C1 segment of cervical spinal cord (tissue), 14 donors: Measurements from ENCODE around the gene F12.
A peak's percentile ranks its signal among the peaks of the same experiment; 100 is the strongest.
"Not testable (repeated sequence)": the region's sequence is repeated elsewhere in the genome, so short reads cannot be mapped to it uniquely, and the experiment has no call there.

Experiments used
- DNase-seq, 14 donors: peaks; one replicate each; lab custom pipeline; 2025; lab: John Stamatoyannopoulos, UW

Gene F12

DNA sequence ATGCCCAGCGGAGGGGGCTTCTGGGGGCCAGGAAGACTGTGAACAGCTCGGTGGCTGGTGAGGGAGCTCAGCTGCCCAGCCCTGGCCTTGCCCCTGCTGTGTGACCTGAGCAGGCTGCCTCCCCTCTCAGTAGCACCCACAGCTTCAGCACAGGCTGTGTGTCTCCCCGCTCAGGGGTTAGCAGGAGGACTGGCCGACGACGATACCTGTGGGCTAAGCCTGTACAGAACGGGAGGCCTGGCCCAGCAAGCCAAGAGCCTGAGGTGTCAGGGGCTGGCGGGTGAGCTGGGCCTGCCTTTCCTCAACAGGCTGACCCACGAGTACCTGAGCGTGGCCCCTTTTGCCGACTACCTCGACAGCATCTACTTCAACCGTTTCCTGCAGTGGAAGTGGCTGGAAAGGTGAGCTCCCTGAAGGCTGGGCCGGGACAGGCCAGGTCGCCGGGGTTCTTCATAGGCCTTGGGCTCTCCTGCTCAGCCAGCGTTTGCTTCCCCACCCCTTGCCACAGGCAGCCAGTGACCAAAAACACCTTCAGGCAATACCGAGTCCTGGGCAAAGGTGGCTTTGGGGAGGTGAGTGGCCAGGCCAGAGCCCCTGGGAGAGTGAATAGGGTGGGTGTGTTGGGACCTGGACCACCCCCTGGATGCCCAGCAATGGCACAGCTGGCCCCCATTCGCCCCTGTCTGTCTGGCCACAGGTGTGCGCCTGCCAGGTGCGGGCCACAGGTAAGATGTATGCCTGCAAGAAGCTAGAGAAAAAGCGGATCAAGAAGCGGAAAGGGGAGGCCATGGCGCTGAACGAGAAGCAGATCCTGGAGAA lies 23.7 kb upstream of the F12 start:
- DNase-seq: no peak

DNA sequence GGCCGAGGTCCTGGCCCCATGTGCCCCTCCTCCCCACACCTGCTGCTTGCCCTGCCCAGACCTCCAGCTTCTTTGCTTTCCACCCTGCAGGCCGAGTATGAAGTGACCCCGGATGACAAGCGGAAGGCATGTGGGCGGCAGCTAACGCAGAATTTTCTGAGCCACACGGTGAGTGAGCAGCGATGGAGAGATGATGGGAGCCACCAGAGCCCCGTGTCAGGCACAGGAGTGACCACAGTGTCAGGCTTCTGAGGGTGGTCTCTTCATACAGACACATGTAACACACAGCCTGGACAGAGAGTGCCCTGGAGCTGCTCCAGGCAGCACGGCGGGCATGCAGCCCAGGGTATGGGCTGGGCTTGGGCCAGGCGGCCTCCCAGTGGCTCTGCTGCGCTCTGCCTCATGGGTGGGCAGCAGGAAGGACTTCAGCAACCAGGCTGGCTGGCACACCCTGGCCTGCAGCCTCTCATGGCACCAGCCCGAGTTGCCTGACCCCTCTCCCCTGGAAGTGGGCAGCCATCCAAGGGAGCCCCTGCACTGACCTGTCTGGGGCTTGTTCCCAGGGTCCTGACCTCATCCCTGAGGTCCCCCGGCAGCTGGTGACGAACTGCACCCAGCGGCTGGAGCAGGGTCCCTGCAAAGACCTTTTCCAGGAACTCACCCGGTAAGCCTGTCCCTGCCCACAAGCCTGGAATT lies 22.9 kb upstream of the F12 start:
- peak in 7 of 14 donors; percentile 25 to 61 (median 44) for DNase-seq

DNA sequence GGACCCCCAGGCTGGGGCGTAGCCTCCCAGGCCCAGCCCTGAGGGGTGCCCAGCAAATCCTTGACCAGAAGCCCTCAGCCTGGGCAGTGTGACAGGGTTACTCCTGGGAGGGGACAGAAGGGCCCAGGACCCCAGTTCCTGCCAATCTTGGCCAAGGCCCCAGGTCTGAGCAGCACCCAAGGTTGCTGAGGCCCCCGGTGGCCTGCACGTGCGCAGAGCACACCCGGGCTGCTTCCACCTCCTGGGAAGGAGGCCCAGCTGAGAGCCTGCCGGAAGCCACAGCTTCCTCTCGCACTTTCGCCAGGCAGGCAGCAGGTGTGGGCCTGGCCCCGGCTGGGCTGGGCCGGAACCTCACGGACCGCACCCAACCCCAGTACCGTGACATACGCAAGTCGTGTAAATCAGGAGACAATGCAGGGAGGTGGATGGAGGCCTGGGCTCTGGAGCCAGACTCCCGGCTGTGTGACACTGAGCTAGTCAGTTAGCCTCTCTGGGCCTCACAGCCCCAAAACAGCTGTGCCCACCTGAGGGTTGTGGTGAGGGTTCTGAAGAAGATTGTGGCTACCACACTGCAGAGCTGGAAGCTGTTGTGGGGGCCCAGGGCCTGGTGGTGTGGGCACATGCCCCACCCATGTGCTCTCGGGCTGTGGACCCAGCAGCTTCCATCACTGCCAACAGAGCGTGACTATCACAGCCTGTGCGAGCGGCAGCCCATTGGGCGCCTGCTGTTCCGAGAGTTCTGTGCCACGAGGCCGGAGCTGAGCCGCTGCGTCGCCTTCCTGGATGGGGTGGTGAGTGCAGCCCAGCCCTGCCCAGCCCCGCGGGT lies 22.2 kb upstream of the F12 start:
- DNase-seq: peak in 3 of 14 donors; percentile 42 to 62 (median 44)

DNA sequence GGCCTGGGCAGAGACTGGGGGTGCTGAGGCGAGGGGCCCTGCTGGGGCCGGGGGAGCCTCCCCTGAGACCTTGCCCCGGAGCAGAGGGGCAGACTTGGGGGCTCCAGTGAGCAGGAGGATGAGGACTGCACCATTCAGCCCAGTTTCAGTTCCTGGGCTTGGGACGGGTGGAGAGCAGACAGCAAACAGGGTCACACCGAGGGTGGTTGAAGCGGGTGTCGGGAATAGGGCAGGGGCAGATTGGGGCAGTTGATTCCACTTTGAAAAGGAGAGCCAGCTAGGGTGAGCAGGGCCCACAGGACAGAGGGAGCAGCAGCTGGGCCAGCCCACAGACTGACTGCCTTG lies 21.6 kb upstream of the F12 start:
- no peak for DNase-seq

DNA sequence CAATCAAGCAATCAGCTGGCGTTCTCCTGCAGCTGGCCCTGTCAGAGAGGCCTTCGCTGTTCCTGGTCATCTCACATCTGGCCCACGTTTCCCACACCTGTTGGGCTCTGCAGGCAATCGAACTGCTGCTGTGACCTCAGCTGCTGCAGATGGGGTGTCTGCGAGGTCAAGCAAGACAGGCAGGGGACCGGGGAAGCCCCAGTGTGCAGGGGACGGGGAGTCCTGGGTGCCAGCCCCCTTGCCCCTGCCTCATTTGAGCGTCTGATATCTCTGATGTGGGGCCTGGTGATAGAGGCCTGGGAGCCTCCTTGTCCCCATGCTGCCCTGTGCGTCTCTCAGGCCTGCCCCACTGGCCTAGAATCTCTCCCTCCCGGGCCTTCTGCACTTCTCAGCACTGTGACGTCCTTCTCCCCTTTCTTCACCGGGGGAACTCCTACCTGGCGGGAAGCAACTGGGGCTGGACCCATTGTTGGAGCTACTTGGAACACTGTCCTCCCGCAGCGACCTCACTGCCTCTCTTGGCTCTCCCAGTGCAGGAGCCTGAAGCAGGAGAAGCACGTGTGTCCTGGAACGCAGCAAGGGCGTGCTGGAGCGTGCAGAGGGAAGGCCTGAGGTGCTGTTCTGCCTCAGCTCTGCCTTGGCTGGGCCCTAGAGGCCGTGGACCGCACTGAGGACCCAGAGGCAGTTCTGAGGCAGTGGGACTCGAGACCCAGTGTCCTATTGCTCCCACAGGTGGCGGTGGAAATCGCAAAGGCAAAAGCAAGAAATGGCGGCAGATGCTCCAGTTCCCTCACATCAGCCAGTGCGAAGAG lies 21.0 kb upstream of the F12 start:
- DNase-seq: no peak

DNA sequence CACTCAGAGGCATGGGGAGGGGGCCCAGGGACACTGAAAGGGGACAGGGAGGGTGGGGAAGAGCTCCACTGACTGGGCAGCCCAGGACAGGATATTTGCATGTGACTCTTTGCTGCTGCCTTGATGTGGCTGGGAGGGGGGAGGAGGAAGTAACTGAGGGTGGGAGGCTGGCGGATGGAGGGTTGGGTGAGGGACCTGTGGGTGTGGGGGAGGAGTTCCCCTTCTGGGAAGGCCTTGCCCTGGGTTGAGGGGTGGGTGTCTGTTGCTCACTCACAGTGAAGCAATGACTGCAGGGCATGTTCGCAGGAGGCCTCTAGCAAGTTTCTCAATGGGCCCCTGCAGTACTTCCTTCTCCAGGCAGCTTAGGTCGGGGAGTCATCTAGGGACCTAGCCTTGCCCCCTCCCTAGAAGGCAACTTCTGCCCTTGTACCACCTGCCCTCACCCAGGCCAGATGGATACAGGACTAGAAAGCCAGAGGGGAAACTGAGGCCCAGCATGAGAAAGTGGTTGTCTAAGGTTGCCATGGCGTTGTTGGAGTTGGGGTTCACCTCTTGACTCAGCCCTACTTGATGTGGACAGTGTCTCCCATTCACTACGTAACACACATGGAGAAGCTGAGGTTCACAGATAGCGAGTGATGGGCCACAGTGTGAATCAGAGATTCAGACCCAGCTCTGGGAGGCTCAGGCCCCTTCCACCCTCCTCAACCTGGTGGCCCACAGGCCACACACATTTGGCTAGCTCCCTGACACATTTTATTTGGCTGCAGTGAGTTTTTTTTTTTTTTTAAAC lies 20.1 kb upstream of the F12 start:
- peak in 7 of 14 donors; percentile 25 to 69 (median 35) for DNase-seq

DNA sequence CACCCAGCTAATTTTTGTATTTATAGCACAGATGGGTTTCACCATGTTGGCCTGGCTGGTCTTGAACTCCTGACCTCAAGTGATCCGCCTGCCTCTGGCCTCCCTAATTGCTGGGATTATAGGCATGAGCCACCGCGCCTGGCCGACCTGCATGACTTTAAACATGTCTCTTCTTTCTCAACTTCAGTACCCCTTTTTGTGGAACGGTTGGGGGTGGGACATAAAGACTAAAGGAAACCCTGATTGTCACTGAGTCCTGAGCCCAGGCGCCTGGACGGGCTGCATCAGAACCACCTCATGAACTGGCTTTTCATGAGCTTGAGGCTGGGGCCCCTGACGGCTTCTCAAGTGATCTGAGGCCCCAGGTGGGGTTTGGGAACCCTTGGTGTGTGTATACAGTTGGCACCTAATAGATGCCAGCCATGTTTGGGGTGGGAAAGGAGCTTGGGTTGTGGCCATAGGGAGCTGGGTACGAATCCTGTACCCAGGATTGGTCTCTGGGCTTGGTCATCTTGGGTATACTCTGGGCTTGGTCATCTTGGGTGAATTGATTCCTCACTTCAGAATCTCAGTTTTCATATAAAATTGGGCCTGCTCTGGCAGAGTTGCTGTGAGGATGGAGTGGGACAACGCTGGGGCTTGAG lies 19.3 kb upstream of the F12 start:
- DNase-seq: no peak

DNA sequence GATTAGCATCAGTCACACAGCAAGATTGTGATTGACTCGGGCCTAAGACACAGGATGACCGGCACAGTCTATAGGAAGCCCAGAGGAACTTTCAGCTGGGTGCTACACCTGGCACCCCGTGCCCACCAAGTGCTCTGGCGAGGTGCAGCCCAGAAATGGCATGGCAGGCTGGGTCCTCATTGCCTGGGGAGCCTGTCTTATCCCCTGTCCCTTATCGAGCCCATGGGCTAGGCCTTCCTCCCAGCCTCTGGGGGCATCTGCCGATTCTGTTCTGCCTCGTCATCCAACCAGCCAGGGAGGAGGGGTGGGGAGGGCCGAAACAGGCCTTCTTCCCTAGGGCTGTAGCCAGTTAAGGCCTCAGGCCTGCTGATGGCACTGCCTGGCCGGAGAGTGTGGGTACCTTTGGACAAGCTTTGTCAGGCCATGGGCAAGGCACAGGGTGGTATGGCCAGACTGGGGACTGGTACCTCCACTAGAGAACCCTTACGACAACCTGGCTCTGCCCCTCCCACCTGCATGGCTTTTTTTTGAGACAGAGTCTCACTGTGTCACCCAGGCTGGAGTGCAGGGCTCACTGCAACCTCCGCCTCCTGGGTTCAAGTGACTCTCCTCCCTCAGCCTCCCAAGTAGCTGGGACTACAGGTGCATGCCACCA lies 18.7 kb upstream of the F12 start:
- DNase-seq: no peak

DNA sequence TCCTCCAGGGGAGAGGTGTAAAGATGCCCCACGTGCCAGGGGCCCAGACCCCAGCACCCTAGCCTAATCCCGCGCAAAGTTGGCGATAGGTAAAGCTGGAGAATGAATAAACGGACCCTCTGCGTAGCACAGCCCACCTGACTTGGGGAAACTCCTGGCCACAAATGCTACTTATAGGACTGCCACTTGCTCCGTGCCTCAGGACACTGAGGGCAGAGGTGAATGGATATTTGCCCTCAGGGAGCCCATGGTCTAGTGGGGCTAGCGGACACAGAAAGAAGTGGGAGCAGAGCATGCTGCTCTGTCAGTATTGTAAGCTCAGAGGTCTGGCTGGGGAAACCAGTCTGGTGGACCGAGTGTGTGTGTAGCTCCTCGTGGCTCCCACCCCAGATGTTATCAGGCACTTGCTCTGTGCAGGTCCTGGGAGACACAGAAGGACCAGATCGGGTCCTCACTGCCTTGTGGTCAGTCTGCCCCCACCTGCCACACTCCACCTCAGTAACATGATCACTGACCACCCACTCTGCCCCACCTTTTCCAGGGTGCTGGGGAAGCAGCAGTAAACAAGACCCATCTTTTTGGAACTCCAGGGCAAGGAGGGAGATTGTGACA lies 18.0 kb upstream of the F12 start:
- DNase-seq: peak in 1 of 14 donors; percentile 22

DNA sequence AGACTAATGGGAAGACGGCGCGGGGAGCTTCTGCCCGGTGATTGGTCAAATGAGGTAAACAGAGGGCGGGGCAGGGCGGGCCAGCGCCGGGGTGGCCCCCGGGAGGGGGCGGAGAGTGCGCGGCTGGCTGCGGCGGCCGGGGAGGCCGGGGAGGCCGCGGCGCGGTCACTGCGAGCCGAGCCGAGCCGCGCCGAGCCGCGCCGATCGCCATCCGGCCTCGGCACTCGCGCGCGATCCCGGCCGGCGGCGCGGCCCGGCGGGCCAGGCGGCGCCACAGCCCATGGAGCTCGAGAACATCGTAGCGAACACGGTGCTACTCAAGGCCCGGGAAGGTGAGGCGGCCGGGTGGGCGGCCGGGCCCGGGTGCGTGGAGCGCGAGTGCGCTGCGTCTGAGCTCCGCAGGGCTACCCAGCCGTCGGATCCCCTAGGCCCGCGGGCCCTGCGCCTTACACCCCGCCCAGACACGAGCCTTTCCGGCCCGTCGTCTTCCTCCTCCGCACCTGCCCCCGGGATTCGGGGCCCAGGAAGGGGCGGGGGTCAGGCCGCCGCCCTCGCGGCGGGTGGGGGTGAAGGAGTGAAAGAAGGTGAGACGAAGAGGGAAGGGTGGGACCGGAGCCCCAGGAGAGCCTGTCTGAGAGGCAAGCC lies 17.3 kb upstream of the F12 start, which contains the start of gene GRK6:
GRK6 (plus strand) TSS at position 111 of the 645 bp plus-strand sequence; CDS start at position 281, 170 bp downstream.
- peak in 1 of 14 donors; percentile 60 for DNase-seq

DNA sequence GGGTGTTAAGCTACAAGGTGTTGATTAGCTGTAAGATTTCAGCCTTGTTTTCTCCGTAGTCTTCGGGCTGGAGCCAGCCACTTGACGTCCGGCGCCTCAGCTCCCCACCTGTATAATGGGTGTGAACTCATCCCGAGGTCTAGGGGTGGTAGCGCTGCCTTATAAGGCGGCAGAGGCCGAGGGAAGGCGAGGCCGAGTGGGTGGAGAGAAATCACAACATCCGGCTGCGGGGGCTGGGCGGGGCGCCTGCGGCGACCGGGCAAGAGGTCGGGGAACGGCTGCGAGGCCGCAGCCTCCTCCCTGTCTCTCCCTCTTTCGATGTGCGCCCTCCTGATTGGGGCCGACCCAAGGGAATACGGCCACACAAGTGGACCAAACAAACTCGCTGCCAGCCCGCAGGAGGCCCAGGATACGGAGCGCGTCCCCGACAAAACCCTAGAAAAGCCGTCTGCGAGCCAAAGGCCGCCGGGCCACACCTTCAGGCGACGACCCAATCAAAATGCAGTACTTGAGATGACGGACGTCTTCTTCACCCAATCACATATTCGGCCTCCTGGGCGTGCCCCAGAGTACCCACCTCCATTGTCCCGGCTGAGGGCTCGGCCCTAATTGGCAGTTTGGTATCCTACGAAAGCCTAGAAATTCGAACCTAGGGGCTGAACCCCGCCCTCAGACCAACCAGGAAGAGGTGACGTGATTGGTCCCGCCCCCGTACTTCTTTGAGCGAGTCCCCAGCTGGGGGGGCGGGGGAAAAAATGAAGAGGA lies 16.6 kb upstream of the F12 start:
- peak; percentile 90 to 100 (median 98) for DNase-seq

DNA sequence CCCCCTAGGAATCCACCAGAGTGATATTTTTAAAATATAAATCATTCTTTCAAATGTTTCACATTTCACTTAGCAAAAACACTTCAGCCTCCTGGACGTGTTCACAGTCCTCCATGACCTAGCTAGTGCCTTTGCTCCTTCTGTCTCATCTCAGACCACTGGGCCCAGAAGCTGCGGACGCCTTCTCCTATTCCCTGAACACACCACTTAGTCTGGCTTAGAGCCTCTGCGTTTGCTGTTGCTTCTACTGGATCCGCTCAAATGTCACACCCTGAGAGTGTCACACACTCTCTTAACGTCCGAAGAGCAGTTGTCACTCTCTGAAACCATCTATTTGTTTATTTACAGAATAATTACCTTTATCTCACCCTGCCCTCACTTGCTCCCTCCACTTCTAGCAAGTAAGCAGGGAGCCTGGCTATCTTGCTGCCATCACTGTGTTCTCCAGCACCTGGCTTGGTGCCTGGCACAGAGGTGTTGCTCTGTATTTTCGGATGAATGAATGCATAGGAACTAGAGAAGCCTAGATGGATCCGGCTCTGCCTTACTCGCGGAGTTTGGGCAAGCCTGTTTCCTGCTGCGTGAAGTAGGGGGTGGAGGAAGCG lies 15.9 kb upstream of the F12 start:
- DNase-seq: no peak

DNA sequence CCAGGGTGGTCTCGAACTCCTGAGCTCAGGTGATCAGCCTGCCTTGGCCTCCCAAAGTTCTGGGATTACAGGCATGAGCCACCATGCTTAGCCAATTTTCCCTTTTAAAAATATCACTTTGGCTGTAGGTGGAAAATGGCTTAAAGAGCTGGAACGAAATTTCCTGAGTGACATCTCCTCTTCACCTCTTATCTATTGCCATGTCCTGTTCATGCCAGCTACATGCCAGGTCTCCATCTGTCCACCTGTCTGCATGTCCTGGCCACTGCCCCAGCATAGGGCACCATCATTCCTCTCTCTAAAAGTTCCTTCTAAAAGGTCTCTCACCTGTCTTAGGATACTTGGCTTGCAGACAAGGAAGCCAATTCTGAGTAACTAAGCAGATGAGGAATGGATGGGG lies 14.3 kb upstream of the F12 start:
- peak in 1 of 14 donors; percentile 59 for DNase-seq

DNA sequence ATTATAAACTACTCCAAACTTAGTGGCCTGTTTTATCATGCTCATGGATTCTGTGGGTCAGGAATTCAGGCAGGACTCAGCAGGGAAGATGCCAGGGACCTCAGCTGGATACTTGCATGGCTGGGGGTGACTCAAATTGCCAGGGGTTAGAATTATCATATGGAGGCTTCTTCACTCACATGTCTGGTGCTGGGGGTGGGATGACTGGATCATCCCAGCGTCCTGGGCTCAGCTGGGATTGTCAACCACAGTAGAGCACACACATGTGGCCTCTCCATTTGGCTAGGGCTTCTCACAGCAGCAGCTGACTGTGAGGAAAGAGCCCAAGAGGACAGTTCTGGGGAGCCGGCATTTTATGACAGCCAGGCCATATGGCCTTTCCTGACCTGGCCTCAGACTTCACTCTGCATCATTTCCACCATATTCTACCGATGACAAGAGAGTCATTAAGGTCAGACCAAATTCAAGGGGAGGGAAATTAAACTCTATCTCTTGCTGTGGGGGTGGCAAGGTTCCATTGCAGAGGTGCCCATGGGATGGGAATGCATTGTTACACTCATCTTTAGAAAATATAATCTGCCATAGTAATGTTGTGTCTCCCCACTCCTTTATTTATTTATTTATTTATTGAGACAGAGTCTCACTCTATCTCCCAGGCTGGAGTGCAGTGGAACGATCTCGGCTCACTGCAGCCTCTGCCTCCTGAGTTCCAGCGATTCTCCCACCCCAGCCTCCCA lies 11.9 kb upstream of the F12 start:
- no peak for DNase-seq

DNA sequence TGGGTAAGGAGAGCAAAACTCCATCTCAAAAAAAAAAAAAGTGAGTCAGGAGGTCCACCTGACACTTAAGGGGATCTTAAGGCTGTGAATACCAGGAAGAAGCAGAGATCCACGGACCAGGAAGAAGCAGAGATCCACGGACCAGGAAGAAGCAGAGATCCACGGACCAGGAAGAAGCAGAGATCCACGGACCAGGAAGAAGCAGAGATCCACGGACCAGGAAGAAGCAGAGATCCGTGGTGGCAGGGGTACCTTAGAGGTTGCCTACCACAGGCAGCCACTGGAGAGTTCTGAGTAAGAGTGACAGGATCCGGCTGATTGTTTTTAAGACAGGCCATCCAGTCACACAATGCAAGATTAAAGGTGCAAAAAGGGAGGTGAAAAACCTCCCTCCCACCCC lies 11.1 kb upstream of the F12 start:
- not testable (repeated sequence) for DNase-seq

DNA sequence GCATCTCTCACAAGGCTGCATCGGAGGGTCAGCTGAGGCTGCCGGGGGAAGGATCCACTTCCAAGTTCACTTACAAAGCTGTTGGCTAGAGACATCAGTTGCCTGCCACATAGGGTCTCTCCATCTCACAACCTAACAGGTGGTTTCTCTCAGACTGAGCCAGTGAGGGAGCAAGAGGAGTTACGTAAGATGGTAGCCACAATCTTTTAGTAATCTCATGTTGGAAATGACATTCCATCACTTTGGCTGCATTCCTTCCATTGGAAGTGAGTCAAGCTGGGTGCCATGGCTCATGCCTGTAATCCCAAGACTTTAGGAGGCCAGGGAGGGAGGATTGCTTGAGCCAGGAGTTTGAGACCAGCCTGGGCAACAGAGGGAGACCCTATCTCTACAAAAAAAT lies 9.7 kb upstream of the F12 start:
- DNase-seq: no peak

DNA sequence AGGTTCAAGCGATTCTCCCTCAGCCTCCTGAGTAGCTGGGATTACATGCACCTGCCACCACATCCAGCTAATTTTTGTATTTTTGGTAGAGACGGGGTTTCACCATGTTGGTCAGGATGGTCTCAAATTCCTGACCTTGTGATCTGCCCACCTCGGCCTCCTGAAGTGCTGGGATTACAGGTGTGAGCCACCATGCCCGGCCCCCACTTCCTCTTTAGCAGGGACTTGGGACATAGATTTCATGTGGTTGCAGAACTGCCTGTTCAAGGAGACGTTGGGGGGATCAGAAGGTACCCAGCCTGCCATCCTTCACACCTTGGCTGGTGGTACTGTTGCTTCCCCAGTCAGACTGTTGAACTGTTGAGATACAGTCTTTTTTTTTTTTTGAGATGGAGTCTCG lies 7.7 kb upstream of the F12 start:
- DNase-seq: not testable (repeated sequence)
